HG03095 (cell line): ENCODE results near the gene FGFR4.

ENCODE experiments used
- ATAC-seq: cut with Tn5 transposase; IDR thresholded peaks from one replicate; pipeline ENCODE4 v1.9.1; 2021; ENCODE audit warnings: moderate library complexity; ENCODE audit not compliant: unreplicated experiment

Gene FGFR4

DNA sequence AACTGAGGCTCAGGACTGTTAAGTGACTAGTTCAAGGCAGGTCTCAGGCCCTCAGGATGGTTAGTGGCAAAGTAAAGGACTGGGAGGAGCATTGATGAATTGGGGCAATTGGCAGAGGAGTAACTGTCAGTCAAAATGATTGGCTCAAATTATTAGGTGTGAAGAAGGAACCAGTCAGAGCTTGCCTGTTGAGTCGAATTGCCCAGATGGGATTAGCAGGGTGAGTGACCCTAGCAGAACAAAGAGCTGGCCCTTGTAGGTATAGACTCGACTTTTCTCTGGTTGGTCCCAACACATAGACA, 44.3 kb downstream of the FGFR4 start:
- no peak for ATAC-seq

GRCh38 chr5:177131352-177132135, 44.8 kb downstream of the FGFR4 start:
- no peak for ATAC-seq

GRCh38 chr5:177132136-177133095, 45.7 kb downstream of the FGFR4 start:
- ATAC-seq, result peak; percentile 3

DNA sequence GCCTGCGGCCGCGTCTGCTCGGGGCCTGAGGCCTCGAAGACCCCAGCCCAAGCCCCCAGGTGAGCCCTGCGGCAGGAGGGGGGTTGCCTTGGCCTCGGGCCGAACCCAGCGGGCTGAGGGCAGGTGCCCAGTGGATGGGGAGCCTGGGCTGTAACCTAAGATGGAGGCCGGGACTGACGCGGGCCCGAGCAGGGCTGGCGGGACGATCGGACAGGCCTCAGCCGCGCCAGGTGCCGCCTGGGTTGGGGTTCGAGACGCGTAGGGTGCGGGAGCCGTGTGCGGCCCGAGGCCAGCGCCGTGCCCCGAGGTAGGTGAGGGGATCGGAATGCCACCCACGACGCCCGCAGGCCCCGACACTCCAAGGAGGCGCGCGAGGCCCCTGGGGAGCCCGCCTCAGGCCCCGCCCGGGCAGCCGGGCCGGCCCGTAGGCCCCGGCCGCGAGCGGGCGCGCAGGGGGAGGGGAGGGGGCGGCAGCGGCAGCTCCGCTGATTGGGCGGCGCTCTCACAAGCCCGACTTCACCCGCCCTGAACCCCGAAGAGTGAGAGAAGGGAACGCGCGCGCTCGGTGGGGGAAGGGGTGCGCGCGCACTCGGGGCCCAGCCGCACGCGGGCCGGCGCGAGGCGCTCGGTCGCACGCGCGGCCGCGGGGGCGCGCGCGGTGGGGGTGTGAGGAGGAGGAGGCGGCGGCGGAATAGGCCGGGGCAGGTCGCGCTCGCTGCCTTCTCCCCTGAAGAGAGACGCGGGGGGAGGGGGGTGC, 46.6 kb downstream of the FGFR4 start, which contains the start of gene NSD1:
NSD1 (plus strand) TSS at position 678 of the 757 bp plus-strand sequence. CDS start 1,331 bp downstream, outside the sequence.
- peak; percentile 51 for ATAC-seq

- ATAC-seq, result peak; percentile 20
Observed at GRCh38 chr5:177133853-177134696, 47.4 kb downstream of the FGFR4 start.

GRCh38 chr5:177134697-177135225, 48.0 kb downstream of the FGFR4 start:
- no peak for ATAC-seq

GRCh38 chr5:177140312-177140711, 53.6 kb downstream of the FGFR4 start:
- ATAC-seq, result no peak

- no peak for ATAC-seq
Observed at GRCh38 chr5:177141496-177141895, 54.8 kb downstream of the FGFR4 start.

DNA sequence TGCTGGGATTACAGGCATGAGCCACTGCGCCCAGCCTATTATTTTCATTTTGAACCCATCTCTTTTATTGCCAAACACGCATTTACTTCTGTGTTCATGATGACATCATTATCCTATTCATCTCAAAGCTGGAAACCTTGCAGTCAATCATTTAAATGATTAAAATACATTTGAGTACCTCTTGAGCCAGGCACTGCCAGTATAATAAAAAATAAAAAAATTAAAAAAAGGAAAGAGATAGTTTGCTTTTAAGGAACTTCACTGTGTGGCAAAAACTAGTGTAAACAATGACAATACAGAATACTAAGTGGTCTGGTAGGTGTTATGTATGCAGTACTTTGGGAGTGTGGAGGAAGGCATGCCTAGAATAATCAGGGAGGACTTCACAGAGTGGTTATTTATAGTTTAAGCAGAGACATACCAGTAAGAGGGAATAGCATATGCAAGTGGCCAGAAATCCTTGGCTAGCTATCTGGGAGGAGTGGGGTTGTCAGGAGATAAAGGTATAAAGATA, 55.4 kb downstream of the FGFR4 start:
- no peak for ATAC-seq

GRCh38 chr5:177142778-177143177, 56.1 kb downstream of the FGFR4 start:
- ATAC-seq, result no peak

DNA sequence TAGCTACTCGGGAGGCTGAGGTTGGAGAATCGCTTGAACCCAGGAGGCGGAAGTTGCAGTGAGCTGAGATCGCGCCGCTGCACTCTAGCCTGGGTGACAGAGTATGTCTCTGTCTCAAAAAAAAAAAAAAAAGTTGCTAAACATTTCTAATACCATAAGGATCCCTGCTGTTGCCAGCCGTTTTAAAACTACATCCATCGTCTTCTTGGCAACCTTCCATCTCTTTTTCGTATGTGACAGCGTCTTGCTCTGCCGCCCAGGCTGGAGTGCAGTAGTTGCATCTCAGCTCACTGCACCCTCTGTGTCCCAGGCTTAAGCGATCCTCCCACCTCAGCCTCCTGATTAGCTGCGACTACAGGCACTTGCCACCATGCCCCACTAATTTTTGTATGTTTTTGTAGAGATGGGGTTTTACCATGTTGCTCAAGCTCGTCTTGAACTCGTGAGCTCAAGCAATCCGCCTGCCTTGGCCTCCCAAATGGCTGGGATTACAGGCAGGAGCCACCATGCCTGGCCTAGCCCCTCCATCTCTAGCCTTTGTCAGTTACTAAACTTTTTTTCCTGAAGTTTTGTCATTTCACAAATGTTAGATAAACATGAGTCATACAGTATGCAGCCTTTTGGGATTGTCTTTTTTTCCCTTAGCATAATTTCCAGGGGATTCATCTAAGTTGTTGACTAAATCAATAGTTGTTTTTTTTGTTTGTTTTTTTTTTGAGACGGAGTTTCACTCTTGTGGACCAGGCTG, 60.4 kb downstream of the FGFR4 start:
- no peak for ATAC-seq
